Frontal cortex (tissue), 4 donors: ENCODE results near the gene POLR2M. TPM values are rescaled to one million over a fixed set of nuclear protein-coding genes. Genes with fewer than 3 reads are reported as not detected.

Experiments
- DNase-seq, 2 donors: peaks; one replicate each; pipeline ENCODE4 v3.0.0; 2012; ENCODE audit warnings: low spot score in 2 of 2
- FAIRE-seq: peaks from 2 replicates; lab custom pipeline; 2012; peaks lifted over from hg19 to GRCh38; lab: Jason Lieb, UNC
- total RNA-seq: library from RNA; depleted of rRNA; stranded (reverse); fragments of >200 nt; gene quantifications from one replicate; pipeline ENCODE4 v1.2.3, GENCODE V29; 2014
- donor health status: control.
- donor health status: control.
- donor health status: control.

Gene POLR2M
- 563 TPM for total RNA-seq

GRCh38 chr15:57706405-57707209, at the start of gene POLR2M:
TSS of gene POLR2M (plus strand) at chr15:57706714. CDS start at chr15:57706843, 129 bp downstream.
- peak; percentile 28 for FAIRE-seq

GRCh38 chr15:57657619-57658018, 48.9 kb upstream of the POLR2M start:
- FAIRE-seq = no peak
- DNase-seq = no peak

More at GRCh38 chr15:57706405-57707209, at the start of gene POLR2M:
- DNase-seq = peak; percentile 84 to 87

DNA sequence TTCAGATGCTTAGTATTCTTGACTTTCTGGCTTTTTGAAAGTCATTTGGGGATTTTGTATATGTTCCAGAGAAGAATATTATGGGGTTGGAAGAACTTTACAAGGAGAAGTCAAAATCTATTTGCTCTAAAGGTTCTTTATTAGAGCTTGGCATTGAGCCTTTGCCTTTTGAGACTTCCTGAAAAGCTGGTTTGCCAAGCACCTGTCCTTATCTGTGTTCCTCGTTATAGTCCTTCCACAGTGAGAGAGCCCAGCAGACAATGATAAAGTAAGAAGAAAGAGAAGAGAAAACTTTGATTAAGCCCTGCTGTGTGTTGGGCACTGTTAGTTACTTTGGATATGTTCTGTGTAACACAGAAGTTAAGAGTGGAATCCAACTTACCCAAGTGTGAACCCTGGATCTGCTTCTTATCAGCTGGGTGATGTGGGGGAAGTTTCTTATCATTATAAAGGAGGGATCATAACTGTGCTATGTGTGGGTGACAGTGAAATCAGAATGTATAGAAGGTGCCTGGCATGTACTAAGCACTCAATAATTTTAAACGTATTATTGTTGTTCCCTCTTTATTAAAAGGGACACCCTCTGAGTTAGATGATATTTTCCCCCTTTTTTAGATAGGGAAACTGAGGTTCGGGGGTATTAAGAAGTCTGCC, 44.3 kb upstream of the POLR2M start:
- DNase-seq (no peak), FAIRE-seq (no peak)

DNA sequence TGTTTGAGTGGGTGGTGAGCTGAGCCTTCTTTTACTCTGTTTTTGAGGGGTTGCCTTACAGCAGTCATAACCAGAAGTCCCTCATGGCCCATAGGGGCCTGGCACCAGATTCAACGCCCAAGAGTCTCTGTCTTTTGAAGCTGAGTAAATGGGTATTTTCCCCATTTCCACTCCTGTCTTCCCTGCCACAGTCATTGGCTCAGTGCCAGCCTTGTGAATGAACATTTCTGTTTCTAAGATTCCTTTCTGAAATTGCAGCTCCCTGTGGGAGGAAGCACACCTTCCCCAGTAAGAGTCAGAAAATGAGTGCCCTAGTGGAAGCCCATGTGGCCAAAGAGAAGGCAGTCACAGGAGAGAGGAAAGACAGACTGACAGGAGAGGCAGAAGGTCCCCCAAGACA, 43.7 kb upstream of the POLR2M start:
- DNase-seq = no peak
- no peak for FAIRE-seq

DNA sequence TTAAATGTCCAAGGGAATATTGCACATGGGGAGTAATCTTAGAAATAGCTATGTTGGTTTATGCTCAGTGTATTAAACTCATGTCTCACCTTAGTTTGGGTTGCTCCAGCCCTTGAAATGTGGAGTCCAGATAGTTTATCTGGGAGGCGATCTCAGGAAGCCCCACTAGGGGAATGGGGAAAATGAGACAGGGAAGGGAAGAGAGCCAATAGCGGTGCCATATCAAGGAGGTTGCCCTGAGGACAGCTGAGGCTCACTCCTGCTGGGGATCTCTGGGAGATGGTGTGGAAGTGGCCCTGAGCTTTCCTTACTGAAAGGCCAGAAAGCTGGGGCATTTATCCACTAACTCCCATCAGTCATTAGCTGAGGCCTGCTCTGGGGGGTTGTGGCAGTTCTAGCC, 43.3 kb upstream of the POLR2M start:
- FAIRE-seq (no peak), DNase-seq (no peak)

GRCh38 chr15:57665194-57665593, 41.3 kb upstream of the POLR2M start:
- no peak for FAIRE-seq
- DNase-seq = no peak

DNA sequence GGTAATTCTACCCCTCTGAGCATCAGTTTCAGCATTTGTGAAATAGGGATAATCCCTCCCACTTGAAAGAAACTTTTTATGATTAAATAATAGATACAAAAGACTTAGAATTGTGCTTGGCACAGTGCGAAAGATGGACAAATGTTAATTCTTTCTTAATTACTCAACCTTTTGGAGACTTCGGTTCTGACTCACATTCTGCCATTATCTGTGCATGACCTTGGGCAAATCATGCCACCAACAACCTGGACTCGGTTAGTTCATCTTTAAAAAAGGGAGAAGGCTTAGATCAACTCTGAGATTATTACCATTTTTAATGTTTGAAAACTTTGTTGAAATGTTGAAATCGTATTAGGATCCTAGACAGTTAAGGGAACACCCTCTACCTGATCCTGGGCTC, 40.6 kb upstream of the POLR2M start:
- no peak for DNase-seq
- FAIRE-seq = no peak

GRCh38 chr15:57667171-57667849, 39.2 kb upstream of the POLR2M start:
- peak; percentile 2 to 24 for DNase-seq
- no peak for FAIRE-seq

- FAIRE-seq = no peak
Measured at GRCh38 chr15:57668016-57668415, 38.5 kb upstream of the POLR2M start.

DNA sequence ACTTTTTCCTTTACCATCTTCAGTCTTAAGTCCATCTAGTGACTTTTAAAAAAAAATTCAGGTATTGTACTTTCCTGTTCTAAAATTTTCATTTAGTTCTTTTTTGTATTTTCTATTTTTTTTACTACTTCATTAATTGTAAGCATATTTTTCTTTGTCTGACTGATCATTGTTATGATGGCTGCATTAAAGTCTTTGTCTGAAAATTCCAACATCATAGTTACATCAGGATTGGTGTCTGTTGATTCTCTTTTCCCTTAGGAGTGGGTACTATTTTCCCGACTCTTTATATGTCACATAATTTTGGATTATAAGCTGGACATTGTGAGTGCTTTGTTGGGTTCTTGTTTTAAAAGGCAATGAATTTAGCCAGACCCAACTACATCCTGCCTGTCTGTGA, 34.9 kb upstream of the POLR2M start:
- FAIRE-seq (peak; percentile 72), DNase-seq (no peak)

More at GRCh38 chr15:57668016-57668415, 38.5 kb upstream of the POLR2M start:
- no peak for DNase-seq

DNA sequence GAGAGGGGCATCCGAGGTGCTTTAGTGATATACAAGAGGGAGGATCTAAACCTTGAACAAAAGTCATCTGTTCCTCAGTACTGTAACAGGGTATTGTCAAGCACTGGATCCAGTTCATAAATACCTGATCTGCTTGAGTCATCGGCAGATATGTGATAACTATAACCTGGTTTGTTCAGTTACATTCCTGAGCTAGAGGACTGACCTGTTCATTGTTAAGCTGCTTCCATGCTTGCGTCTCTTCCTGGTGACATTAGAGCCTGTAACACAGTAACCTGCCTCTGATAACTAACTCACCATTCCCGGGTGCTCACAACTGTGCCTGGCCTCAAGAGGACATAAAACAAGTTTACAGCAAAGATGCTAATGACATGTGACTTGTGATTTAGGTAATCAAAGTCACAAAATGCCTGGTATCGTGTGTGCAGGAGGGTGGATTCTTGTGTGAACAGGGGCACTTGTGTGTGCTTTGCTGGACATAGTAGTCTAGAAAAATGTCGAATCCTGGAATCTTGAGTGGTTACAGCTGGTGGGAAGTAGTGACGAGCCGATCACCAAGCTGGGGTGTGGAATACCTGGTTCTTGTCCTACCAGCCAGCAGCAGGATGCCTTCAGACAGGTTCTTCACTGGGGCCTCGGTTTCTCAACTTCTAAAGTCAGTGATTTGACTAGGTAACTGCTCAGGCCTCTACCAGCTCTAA, 30.9 kb upstream of the POLR2M start:
- FAIRE-seq (no peak), DNase-seq (no peak)

DNA sequence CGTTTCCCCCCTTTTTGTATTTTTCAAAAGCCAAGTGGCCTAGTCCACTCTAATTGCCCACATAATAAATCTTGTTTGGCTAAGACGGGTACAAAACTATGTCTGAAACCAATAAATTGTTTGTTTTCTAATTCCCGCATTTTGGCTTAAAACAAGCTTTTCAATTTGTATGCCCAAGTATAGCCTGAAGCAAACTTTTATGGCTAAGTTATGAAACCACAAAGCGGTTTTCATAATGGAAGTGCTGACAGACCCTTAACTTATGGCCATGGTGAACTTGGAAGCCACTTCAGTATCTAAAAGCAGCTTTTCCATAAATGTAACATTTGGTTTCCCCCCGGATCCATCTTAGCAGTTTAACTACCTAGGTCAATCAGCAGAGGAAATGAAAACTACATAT, 29.9 kb upstream of the POLR2M start:
- no peak for FAIRE-seq
- no peak for DNase-seq

GRCh38 chr15:57677204-57677603, 29.3 kb upstream of the POLR2M start:
- no peak for FAIRE-seq
- DNase-seq = no peak

DNA sequence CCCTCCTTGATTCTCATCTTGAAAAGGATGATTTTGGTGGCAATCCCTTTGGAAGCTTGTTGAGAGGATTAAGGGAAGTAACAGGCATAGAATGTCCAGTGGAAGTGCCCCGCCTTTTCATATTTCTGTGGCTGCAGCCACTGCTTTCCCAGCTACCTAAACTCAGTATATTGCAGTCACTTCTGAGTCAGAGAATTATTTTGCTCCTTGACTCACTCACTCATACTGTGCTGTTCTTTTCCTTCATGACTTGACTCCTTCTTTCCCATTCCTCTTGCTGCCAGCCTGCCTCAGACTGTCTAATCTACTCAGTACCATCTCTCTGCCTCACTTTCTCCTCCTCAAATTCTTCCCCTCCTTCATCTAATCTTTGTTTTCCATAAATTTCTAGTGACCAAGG, 26.5 kb upstream of the POLR2M start:
- DNase-seq (no peak), FAIRE-seq (no peak)

- FAIRE-seq (no peak), DNase-seq (no peak)
Measured at GRCh38 chr15:57681011-57681410, 25.5 kb upstream of the POLR2M start.

- no peak for DNase-seq
- FAIRE-seq = no peak
Measured at GRCh38 chr15:57683481-57683880, 23.0 kb upstream of the POLR2M start.

DNA sequence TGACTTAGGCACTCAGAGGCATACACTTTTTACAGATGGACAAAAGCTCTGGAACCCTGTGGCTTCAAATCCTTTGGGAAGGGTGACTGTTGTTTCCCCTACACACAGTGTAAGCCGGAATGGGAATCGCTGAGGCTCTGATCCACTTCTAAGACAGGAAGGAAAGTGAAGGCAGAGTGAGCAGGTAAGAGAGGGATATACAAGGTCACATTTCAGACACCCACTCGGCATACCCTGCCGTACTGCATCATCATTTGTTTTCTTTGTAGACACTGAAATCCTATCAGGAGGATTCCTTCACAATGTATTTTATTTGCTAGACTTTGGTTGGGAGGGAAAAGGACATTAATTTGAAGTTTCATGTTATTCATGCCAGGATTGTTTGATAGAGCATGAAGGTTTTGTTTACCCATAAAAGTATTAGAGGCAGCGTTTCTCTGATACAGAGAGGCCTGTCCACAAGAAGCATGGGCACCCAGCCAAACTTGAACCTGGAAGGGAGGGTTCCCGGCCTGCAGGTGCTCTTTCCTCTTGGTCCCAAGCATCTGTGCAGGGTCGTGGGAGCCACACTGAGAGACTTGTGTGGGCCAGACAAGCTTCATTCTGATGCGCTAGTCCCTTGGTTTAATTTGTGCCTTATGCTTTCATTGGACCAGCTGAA, 21.9 kb upstream of the POLR2M start:
- no peak for FAIRE-seq
- DNase-seq = no peak

DNA sequence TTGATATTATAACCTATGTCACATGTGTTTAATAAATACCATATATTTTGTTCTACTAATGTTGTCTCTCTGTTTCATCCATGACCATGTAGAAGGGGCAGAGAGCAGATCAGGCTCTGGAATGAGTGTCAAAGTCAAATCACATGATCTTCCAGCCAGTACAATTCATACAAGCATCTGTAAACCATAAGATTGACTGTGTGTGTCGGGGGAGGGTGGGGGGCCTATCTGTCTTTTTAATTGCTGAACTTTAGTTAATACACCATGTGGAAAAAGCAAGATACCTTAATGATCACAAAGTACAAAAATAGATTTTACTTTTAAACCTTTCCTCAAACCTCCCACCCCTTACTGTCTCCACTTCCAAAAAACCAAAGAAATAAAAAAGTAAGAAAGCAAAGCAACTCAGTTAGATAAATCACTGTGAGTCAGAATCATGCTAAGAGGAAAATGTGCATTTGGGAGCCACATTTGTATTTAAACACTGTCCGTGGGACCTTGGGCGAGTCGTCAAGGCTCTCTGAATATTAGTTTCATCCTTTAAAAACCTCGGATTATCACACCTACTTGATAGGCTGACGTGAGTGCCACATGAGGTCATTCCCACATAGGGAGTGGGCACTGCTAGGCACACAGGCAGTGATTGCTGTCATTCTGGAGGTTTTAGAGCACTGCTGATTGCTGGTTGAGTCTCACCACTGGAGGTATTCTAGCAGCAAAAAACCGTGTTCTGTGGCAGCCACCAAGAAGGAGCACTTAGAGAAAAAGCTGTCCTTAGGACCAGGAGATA, 21.0 kb upstream of the POLR2M start:
- DNase-seq = no peak
- no peak for FAIRE-seq

GRCh38 chr15:57686657-57687056, 19.9 kb upstream of the POLR2M start:
- FAIRE-seq (no peak), DNase-seq (no peak)
